OCI-LY1 (cell line): ENCODE results near the gene KDM5B.
"Not testable (repeated sequence)": the region's sequence is repeated elsewhere in the genome, so short reads cannot be mapped to it uniquely, and the experiment has no call there.

ENCODE experiments used
- EZH2 ChIP-seq: fragments of 200-600 bp; sonication (generic), shearing (Covaris generic); IDR thresholded peaks from 2 replicates; pipeline ENCODE4 v1.8.0; 2017; ENCODE audit warnings: borderline replicate concordance, mixed run types, mild to moderate bottlenecking, antibody characterized with exemption, low read length, moderate library complexity, mixed read lengths
- TF ChIP-seq, protein P1 (sequence below): fragments of 200-600 bp; sonication (generic), shearing (Covaris generic); IDR thresholded peaks from 2 replicates; pipeline ENCODE4 v1.5.1; 2017; ENCODE audit warnings: mild to moderate bottlenecking, antibody characterized with exemption, low read length, moderate library complexity, mixed read lengths

DNA sequence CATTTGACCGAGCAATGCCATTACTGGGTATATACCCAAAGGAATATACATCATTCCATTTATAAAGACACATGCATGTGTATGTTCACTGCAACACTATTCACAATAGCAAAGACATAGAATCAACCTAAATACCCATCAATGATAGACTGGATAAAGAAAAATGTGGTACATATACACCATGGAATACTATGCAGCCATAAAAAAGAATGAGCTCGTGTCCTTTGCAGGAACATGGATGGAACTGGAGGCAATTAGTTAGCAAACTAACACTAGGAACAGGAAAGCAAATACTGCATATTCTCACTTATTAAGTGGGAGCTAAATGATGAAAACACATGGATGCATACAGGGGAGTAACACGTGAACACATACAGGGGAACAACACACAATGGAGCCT lies 63.5 kb downstream of the KDM5B start:
- TF ChIP-seq, protein P1, sequence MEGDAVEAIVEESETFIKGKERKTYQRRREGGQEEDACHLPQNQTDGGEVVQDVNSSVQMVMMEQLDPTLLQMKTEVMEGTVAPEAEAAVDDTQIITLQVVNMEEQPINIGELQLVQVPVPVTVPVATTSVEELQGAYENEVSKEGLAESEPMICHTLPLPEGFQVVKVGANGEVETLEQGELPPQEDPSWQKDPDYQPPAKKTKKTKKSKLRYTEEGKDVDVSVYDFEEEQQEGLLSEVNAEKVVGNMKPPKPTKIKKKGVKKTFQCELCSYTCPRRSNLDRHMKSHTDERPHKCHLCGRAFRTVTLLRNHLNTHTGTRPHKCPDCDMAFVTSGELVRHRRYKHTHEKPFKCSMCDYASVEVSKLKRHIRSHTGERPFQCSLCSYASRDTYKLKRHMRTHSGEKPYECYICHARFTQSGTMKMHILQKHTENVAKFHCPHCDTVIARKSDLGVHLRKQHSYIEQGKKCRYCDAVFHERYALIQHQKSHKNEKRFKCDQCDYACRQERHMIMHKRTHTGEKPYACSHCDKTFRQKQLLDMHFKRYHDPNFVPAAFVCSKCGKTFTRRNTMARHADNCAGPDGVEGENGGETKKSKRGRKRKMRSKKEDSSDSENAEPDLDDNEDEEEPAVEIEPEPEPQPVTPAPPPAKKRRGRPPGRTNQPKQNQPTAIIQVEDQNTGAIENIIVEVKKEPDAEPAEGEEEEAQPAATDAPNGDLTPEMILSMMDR, result not testable (repeated sequence)
- TF ChIP-seq EZH2, result not testable (repeated sequence)
